ENCODE data around the gene FBXW8.

- TF ChIP-seq EGR1 (IDR thresholded peaks at IDR 0.05; ENCODE audit: low read depth in 2 of 2) (no peak), CTCF (IDR thresholded peaks at IDR 0.05; ENCODE audit: low read depth, low read length, missing input control) (no peak), REST (IDR thresholded peaks at IDR 0.05) (no peak), FOXA2 (IDR thresholded peaks at IDR 0.05) (no peak), JUND (IDR thresholded peaks at IDR 0.05) (no peak), YY1 (IDR thresholded peaks at IDR 0.05) (no peak), MAX (IDR thresholded peaks at IDR 0.05) (no peak), TAF1 (conservative IDR thresholded peaks at IDR 0.05) (no peak), RXRA (IDR thresholded peaks at IDR 0.05) (no peak)
These were observed 126.7 kb downstream of the FBXW8 start for GRCh38 chr12:117037289-117038022.

Measured in liver (tissue), 3 donors.